Hypothalamus (tissue), 51 donors: Measurements from ENCODE around the gene RNU7-1.
A peak's percentile ranks its signal among the peaks of the same experiment; 100 is the strongest.
"Not testable (repeated sequence)": the region's sequence is repeated elsewhere in the genome, so short reads cannot be mapped to it uniquely, and the experiment has no call there.

Experiments used
- DNase-seq, 51 donors: peaks; one replicate each; lab custom pipeline; 2025; lab: John Stamatoyannopoulos, UW

RNU7-1 gene

DNA sequence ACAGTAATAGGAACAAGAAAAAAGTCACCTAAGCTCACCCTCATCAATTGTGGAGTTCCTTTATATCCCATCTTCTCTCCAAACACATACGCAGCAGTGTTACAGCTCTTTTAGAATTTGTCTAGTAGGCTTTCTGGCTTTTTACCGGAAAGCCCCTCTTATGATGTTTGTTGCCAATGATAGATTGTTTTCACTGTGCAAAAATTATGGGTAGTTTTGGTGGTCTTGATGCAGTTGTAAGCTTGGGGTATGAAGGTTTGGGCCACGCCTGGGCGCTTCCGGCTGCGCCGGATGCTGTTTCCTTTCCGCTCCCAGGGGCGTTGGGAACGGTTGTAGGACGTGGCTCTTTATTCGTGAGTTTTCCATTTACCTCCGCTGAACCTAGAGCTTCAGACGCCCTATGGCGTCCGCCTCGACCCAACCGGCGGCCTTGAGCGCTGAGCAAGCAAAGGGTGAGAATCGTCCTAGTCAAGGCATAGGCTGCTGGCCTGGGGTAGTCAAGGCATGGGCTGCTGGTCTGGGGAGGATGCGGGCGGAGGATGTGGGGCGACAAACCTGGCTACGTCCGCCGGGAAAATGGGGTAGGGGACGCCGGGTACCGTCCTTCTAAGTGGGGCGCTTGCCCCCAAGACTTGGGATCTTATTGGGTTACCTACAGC lies at the start of gene RNU7-1, which contains the start of gene C12orf57:
Gene RNU7-1 (plus strand): TSS at position 95 of the 659 bp plus-strand sequence.
Gene C12orf57 (plus strand): TSS at position 301 of the 659 bp plus-strand sequence. CDS start 100 bp downstream, at position 401.
- peak in 42 of 51 donors; percentile 25 to 95 (median 58) for DNase-seq

GRCh38 chr12:6894321-6894720 lies 49.3 kb upstream of the RNU7-1 start:
- no peak for DNase-seq

DNA sequence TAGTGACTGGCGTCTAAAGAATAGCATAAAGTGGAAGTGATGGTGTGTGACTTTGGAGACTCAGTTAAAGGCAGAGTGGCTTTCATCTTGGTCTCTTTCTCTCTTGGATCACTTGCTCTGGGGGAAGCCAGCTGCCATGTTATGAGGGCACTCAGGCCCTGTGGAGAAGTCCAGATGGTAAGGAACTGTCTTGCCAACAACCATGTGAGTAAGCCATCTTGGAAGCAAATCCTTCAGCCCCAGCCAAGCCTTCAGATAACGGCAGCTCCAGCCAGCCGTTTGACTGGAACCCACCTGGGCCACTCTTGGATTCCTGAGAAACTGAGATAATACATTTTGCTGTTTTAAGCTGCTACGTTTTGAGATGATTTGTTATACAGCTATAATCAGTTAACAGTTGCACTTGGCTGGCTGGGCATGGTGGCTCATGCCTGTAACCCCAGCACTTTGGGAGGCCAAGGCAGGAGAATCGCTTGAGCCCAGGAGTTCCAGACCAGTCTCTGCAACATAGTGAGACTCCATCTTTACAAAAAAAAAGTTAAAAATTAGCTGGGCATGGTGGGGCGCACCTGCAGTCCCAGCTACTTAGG lies 46.7 kb upstream of the RNU7-1 start:
- DNase-seq: no peak

- DNase-seq: no peak
These were observed 44.2 kb upstream of the RNU7-1 start for GRCh38 chr12:6899427-6899826.

GRCh38 chr12:6899837-6900519 lies 43.6 kb upstream of the RNU7-1 start:
- DNase-seq: peak in 34 of 51 donors; percentile 14 to 76 (median 40)

DNA sequence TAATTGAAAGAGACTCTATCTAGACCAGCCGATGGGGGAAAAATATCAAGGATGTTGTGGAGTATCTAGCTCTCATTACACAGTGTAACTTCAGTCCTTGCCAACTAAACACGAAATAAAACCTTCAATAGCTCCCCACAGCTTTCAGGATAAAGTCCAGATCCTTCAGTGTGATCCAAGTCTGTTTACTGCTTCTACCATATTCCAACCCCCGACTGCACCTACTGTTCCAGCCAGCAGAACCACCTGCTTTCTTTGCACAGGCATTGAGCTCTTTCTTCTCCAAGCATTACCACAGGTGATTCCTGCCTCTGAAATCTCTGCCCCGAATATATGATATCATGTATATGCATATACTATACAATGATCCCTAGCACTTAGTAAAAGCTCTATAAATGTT lies 41.2 kb upstream of the RNU7-1 start:
- DNase-seq: no peak

- DNase-seq: no peak
These were observed 39.9 kb upstream of the RNU7-1 start for GRCh38 chr12:6903722-6904121.

DNA sequence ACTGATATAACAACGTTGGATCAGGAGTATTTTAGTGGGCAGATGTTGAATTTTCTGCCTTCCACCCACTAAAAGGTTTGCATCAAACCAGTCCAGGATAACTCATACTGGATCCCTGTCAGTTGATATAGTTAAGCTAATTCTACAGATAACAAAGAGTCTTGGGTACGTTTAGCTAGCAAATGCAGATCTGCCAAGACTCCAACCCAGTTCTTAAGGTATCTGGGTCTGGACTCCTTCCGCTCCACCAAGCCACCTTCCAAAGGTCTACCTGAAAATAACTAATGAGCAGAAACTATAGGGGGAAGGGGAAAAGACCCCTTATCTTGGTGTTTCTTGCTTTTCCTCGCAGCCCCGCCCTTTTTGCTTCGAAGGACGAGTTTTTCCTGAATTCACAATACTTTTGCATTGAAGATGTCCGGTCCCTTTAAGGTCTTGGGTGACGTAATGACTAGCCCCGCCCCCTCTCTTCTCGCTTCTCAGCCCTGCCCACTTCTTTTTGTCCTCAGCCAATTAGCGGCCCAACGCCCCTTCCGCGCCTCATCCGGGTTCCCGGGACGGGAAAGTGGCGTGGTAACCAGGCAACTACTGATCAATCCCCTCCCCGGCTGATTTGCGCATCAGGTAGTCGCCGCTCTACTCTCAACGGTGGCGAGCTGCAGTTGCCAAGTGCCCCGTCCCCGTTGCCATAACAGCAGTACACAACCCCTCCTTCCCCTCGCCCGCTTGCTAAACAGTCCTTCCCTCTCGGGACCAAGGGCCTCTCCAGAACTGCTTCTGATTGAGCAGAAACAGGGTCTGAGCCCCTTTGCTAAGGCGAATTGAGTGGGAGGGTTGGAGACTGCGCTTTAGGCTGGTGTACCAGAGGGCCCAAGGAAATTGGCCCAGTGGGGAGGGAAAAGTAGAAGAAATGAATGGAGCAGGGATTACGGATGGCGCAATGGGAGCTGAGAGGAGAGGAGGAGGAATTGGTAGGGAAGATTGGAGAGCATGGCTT lies 39.0 kb upstream of the RNU7-1 start, which contains the start of gene LRRC23:
Gene LRRC23 (plus strand): TSS at position 543 of the 997 bp plus-strand sequence. CDS start 812 bp downstream, outside the sequence.
- DNase-seq: peak; percentile 77 to 99 (median 96)

GRCh38 chr12:6905414-6906040 lies 38.1 kb upstream of the RNU7-1 start:
- DNase-seq: no peak

DNA sequence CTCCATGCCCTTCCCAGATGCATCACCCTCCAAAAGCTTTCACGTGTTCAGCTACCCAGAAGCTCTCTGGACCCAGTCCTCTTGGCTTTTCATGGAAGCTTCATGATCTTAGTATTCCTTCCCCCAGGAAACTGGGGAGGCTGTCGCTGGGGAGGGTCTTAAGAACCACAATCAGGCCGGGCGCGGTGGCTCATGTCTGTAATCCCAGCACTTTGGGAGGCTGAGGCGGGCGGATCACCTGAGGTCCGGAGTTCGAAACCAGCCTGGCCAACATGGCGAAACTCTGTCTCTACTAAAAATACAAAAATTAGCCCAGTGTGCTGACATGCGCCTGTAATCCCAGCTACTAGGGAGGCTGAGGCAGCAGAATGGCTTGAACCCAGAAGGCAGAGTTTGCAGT lies 35.5 kb upstream of the RNU7-1 start:
- DNase-seq: not testable (repeated sequence)

DNA sequence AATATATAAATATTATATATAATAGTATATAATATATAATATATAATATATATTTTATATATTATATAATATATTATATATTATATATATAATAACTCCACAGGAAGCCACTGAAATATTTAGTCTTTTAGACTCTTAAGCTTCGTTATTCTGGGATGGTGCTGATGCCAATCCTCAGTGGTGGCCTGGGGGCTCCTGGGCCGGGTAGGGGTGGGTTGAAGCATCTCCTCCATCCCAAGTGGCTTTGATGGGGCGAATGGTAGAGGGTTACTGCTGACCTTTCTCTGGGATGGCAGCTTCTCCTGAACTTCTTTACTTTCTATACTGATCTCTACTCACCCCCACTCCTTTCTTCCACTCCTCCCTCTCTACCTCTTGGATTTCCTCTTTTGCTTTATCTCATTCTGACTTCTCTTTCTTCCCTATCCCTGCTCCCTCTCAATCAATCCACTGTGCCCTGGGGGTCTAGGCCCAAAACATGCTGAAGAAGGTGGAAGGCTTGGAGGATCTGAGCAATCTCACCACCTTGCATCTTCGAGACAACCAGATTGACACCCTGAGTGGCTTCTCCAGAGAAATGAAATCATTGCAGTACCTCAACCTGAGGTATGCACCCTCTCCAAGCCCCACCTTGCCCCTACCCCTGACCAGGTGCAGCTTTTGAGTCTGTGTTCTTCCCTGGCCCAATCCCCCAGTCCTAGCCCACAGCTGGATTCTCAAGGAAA lies 34.0 kb upstream of the RNU7-1 start:
- DNase-seq: no peak

GRCh38 chr12:6912164-6912935 lies 31.3 kb upstream of the RNU7-1 start:
- no peak for DNase-seq

DNA sequence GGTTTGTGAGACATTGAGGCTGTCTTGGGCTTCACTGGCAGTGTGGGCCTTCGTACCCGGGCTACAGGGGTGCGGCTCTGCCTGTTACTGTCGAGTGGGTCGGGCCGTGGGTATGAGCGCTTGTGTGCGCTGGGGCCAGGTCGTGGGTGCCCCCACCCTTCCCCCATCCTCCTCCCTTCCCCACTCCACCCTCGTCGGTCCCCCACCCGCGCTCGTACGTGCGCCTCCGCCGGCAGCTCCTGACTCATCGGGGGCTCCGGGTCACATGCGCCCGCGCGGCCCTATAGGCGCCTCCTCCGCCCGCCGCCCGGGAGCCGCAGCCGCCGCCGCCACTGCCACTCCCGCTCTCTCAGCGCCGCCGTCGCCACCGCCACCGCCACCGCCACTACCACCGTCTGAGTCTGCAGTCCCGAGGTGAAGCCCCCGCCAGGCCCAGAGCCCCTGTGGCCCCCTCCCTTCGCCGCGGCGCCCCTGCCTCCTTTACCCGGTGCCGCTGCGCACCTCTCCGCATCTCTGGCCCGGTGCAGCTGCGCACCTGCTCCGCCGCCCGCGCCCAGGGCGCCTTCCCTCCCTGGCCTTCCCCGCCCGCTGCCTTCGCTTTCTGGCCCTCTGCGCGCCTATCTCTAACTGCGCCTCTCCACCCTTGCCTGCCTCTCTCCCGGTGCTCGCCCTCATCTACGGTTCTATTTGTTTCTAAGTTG lies 29.2 kb upstream of the RNU7-1 start, which contains the start of gene ENO2:
Gene ENO2 (plus strand): TSS at position 335 of the 701 bp plus-strand sequence. CDS start 1,253 bp downstream, outside the sequence.
- peak in 48 of 51 donors; percentile 33 to 92 (median 74) for DNase-seq

DNA sequence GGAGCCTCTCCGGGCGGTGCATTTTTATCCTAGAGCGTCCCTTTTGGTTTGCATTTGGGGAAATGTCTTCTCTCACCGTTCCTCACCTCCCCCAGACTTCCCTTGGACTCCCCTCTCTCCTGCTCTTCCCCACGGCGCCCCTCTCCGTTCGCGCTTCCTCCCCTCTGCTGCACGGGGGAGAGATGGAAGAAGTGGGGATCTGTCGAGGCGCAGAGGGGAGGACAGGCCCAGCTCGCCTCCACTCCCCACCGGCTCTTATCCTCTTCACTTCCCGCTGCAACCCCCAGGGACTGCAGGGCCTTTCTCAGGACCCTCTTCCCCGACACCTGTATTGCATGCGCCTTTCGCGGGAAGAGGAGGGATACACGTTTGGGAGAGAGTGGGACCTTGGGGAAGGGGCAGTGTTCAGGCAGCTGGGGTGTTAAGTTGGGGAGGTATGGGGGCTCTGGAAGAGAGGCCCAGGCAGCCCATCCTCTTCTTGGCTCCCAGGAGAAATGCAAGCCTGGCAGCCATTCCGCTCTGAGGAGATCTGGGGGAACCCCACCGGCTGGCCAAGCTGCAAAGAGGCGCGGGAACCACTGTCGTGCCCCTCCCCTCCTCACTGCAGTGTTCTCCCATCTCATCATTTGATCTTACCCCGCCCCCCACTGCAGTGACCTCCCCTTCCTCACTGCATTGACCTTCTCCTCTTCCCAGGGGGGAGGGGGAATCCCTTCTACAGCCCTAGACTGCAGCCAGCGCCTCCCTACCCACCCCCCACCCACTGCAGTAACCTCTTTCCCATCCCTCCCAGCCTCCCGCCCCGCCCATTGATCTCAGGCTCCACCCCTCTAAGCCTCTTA lies 28.4 kb upstream of the RNU7-1 start:
- peak in 7 of 51 donors; percentile 10 to 45 (median 20) for DNase-seq

- DNase-seq: no peak
These were observed 27.8 kb upstream of the RNU7-1 start for GRCh38 chr12:6915789-6916285.

DNA sequence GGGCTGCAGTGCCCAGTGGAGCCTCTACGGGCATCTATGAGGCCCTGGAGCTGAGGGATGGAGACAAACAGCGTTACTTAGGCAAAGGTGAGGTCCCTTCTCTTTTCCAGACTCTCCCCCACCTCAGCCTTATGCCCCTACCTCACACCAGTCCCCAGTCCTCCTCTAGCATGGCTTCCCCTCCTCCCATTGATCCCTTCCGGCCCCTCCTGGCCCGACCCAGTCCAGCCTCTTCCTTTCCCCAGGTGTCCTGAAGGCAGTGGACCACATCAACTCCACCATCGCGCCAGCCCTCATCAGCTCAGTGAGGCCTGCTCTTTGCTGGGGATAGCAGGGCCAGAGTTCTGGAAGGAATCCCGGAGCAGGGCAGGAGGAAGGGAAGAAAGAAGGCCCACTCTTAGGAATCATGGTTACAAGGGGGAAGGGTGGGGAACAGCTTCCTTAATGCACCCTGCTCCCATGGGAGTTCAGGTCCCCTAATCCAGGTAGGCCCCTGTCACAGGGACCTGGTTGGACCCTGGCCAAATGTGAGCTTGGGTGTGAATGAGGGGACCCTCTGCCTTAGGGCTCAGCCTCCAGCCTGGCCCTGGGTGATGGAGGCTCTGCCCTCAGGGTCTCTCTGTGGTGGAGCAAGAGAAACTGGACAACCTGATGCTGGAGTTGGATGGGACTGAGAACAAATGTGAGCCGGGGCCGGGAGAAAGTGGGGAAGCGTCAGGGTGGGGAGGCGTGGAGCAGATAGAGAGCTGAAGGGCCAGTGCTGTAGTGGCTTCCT lies 27.0 kb upstream of the RNU7-1 start:
- DNase-seq: no peak
